Ishikawa (cell line): ENCODE measurements around the gene HAO1.

ENCODE experiments used
- CREB1 ChIP-seq: IDR thresholded peaks from 2 replicates; pipeline ENCODE4 v1.6.1; 2012; ENCODE audit warnings: low read depth
- TCF12 ChIP-seq: IDR thresholded peaks from 2 replicates; pipeline ENCODE4 v1.6.1; 2012; ENCODE audit warnings: low read depth
- TEAD4 ChIP-seq: IDR thresholded peaks from 2 replicates; pipeline ENCODE4 v1.6.1; 2012
- YY1 ChIP-seq: IDR thresholded peaks from 2 replicates; pipeline ENCODE4 v1.6.1; 2012; ENCODE audit warnings: low read depth
- TF ChIP-seq, protein P1 (sequence below): IDR thresholded peaks from 2 replicates; pipeline ENCODE4 v1.6.1; 2012; ENCODE audit warnings: low read depth, mild to moderate bottlenecking

DNA sequence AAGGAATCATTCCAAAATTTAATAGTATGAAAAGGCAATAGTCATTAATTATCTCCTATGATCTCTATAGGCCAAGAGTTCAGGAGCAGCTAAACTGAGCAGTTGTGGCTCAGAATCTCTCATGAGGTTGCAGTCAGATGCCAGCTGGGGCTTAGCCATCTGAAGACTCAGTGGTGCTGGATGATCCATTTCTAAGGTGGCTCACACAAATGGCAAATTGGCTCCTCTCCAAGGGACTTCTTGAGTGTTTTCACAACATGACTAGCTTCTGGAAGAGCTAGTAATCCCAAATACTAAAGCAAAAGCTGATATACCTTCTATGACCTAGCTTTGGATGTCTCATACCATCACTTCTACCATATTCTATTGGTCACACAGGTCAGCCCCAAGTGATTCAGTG lies 104.2 kb downstream of the HAO1 start:
- TF ChIP-seq TCF12: no peak
- TF ChIP-seq, protein P1, sequence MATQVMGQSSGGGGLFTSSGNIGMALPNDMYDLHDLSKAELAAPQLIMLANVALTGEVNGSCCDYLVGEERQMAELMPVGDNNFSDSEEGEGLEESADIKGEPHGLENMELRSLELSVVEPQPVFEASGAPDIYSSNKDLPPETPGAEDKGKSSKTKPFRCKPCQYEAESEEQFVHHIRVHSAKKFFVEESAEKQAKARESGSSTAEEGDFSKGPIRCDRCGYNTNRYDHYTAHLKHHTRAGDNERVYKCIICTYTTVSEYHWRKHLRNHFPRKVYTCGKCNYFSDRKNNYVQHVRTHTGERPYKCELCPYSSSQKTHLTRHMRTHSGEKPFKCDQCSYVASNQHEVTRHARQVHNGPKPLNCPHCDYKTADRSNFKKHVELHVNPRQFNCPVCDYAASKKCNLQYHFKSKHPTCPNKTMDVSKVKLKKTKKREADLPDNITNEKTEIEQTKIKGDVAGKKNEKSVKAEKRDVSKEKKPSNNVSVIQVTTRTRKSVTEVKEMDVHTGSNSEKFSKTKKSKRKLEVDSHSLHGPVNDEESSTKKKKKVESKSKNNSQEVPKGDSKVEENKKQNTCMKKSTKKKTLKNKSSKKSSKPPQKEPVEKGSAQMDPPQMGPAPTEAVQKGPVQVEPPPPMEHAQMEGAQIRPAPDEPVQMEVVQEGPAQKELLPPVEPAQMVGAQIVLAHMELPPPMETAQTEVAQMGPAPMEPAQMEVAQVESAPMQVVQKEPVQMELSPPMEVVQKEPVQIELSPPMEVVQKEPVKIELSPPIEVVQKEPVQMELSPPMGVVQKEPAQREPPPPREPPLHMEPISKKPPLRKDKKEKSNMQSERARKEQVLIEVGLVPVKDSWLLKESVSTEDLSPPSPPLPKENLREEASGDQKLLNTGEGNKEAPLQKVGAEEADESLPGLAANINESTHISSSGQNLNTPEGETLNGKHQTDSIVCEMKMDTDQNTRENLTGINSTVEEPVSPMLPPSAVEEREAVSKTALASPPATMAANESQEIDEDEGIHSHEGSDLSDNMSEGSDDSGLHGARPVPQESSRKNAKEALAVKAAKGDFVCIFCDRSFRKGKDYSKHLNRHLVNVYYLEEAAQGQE: no peak
- no peak for TF ChIP-seq TEAD4
- no peak for TF ChIP-seq YY1
- no peak for TF ChIP-seq CREB1
